ENCODE results near the gene SMIM23. TPM values are rescaled to one million over a fixed set of nuclear protein-coding genes. Genes with fewer than 3 reads are reported as not detected.

SMIM23 gene
- total RNA-seq, 1 experiment from 2014 or later = not detected

- POLR2A ChIA-PET (ENCODE audit: low non-redundant PET) = no interaction called here
- H3K9me3 ChIP-seq (ENCODE audit: low read depth, low read length, poor library complexity, severe bottlenecking) = no peaks in the 10 kb centered on the region
- TF ChIP-seq EZH2 (IDR thresholded peaks at IDR 0.05; ENCODE audit: borderline replicate concordance, low read depth, low read length, poor library complexity, severe bottlenecking) = no peak
- no peak for TF ChIP-seq CTCF (conservative IDR thresholded peaks at IDR 0.05; ENCODE audit: low read depth, low read length)
- intact Hi-C loops (cut with micrococcal nuclease; ENCODE audit: unreplicated experiment) = no loop called here
- no peak for DNase-seq (ENCODE audit: low spot score)
- no peaks in the 10 kb centered on the region for H3K4me1 ChIP-seq (ENCODE audit: insufficient read depth, low read length, poor library complexity, severe bottlenecking)
- no peak overlapping the region for H3K27ac ChIP-seq (ENCODE audit: low read depth, low read length, poor library complexity, severe bottlenecking)
- no TSS peak for BruUV-seq (replicated peaks)
- no peak overlapping the region for H3K4me3 ChIP-seq (ENCODE audit: low read depth, low read length, poor library complexity, severe bottlenecking)
- H3K27me3 ChIP-seq (replicated peaks; ENCODE audit: insufficient read depth, low read depth, low read length, poor library complexity) = no peaks in the 10 kb centered on the region
- no peaks in the 10 kb centered on the region for H3K36me3 ChIP-seq (ENCODE audit: insufficient read depth, low read length, poor library complexity, severe bottlenecking)
- CTCF ChIA-PET = no interaction called here
Observed at GRCh38 chr5:171739271-171739670, 46.3 kb upstream of the SMIM23 start.

DNA sequence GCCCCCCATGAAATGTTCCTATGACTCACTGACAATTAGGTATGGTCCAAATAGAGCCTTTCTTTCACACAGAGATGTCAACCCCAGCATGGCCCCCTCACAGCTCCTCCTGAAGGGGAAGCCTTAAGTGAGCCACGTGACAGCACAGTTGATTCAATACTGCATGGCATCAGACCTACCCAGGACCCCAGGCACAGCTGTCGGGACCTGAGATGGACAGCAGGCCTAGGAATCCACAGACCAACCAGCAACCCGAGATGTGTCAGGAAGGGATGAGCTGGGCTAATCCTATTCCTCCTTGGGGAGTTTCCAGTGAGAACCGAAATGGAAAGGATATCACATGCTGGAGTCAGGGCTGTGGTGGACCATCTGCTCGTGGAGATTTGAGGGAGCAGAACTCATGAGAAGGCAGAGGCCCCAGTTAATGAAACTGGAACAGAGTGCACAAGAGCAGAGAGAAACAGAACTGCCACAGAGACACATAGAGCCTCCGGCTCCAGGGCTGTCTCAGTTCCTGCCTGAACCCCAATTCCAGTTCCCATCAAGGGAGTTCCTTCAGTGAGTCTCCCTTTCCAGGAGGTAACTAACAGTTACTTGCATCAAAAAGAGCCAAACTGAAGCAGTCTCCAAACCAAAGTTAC, 42.1 kb upstream of the SMIM23 start:
- H3K36me3 ChIP-seq (ENCODE audit: insufficient read depth, low read length, poor library complexity, severe bottlenecking) = no peaks in the 10 kb centered on the region
- POLR2A ChIA-PET (ENCODE audit: low non-redundant PET) = no interaction called here
- no TSS peak for BruUV-seq (replicated peaks)
- no peaks in the 10 kb centered on the region for H3K9me3 ChIP-seq (ENCODE audit: low read depth, low read length, poor library complexity, severe bottlenecking)
- H3K27ac ChIP-seq (ENCODE audit: low read depth, low read length, poor library complexity, severe bottlenecking) = no peak overlapping the region
- no peaks in the 10 kb centered on the region for H3K27me3 ChIP-seq (replicated peaks; ENCODE audit: insufficient read depth, low read depth, low read length, poor library complexity)
- DNase-seq (ENCODE audit: low spot score) = no peak
- H3K4me1 ChIP-seq (ENCODE audit: insufficient read depth, low read length, poor library complexity, severe bottlenecking) = no peaks in the 10 kb centered on the region
- CTCF ChIA-PET = no interaction called here
- H3K4me3 ChIP-seq (ENCODE audit: low read depth, low read length, poor library complexity, severe bottlenecking) = no peak overlapping the region
- intact Hi-C loops (cut with micrococcal nuclease; ENCODE audit: unreplicated experiment) = no loop called here
- TF ChIP-seq EZH2 (IDR thresholded peaks at IDR 0.05; ENCODE audit: borderline replicate concordance, low read depth, low read length, poor library complexity, severe bottlenecking) (no peak), CTCF (conservative IDR thresholded peaks at IDR 0.05; ENCODE audit: low read depth, low read length) (no peak)

DNA sequence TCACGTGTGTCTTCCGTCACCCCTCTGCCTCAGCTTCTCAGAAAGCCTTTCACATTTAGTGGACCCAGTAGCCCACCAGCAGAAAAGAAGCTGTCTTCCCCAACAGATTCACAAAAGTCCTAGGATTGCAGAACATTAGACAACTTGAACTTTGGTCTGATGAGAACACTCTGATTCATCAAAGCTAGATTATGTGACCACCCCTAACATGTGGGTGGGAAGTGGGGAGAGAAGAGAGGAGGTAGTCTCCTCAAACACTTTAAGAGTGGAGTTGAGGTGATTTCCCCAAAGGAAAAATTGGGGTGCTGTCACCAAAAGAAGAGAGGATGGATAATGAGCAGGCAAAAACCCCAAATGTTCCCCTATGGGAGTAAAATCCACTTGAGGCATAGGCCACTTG, 41.4 kb upstream of the SMIM23 start:
- intact Hi-C loops (cut with micrococcal nuclease; ENCODE audit: unreplicated experiment) = no loop called here
- CTCF ChIA-PET = no interaction called here

More for the DNA sequence above, 41.4 kb upstream of the SMIM23 start:
- DNase-seq (ENCODE audit: low spot score) = no peak
- Histone ChIP-seq H3K9me3 (ENCODE audit: low read depth, low read length, poor library complexity, severe bottlenecking) (no peaks in the 10 kb centered on the region), H3K36me3 (ENCODE audit: insufficient read depth, low read length, poor library complexity, severe bottlenecking) (no peaks in the 10 kb centered on the region), H3K4me1 (ENCODE audit: insufficient read depth, low read length, poor library complexity, severe bottlenecking) (no peaks in the 10 kb centered on the region), H3K27me3 (replicated peaks; ENCODE audit: insufficient read depth, low read depth, low read length, poor library complexity) (no peaks in the 10 kb centered on the region), H3K4me3 (ENCODE audit: low read depth, low read length, poor library complexity, severe bottlenecking) (no peak overlapping the region), H3K27ac (ENCODE audit: low read depth, low read length, poor library complexity, severe bottlenecking) (no peak overlapping the region)
- POLR2A ChIA-PET (ENCODE audit: low non-redundant PET) = no interaction called here
- TF ChIP-seq CTCF (conservative IDR thresholded peaks at IDR 0.05; ENCODE audit: low read depth, low read length) (no peak), EZH2 (IDR thresholded peaks at IDR 0.05; ENCODE audit: borderline replicate concordance, low read depth, low read length, poor library complexity, severe bottlenecking) (no peak)
- no TSS peak for BruUV-seq (replicated peaks)

All from A673 (cell line).